ENCODE data around the gene NMNAT3.
"Not testable (repeated sequence)": the region's sequence is repeated elsewhere in the genome, so short reads cannot be mapped to it uniquely, and the experiment has no call there.

The NMNAT3 gene

DNA sequence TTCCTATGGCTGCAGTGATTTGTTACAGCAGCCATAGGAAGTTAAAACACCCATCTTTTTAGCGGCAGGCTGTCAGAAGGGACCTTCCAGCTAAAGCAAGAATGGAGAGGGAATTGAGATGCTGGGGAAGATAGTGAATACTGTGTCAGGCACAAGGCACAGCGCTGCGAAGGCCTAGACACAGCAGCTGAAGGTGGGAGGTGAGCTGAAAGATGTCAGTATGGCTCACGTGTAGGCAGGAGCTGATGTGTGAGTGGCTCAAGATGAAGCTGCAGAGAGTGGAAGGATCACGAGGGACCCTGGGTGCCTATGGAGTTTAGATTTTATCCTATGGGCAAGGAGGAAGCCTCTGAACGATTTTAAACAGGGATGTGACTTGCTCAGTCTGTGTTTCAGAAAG, 44.3 kb downstream of the NMNAT3 start:
- no peak for DNase-seq

GRCh38 chr3:139630542-139630941, 47.2 kb downstream of the NMNAT3 start:
- no peak for DNase-seq

GRCh38 chr3:139629033-139629432, 48.7 kb downstream of the NMNAT3 start:
- DNase-seq: no peak

GRCh38 chr3:139627759-139628158, 50.0 kb downstream of the NMNAT3 start:
- no peak for DNase-seq

DNA sequence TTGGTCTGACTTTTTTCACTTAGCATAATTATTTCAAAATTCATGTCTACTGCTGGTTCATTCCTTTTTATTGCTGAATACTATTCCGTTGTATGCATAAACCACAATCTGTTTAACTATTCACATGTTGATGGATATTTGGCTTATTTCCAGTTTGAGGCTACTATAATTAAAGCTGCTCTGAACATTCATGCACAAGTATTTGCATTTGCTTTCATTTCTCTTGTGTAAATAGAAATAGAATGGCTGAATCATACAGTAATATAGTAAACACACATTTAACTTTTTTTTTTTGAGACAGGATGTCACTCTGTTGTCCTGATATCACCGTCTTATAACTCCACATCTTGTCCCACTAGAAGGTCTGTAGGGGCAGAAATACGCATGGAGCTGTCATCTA, 57.3 kb downstream of the NMNAT3 start:
- no peak for DNase-seq

DNA sequence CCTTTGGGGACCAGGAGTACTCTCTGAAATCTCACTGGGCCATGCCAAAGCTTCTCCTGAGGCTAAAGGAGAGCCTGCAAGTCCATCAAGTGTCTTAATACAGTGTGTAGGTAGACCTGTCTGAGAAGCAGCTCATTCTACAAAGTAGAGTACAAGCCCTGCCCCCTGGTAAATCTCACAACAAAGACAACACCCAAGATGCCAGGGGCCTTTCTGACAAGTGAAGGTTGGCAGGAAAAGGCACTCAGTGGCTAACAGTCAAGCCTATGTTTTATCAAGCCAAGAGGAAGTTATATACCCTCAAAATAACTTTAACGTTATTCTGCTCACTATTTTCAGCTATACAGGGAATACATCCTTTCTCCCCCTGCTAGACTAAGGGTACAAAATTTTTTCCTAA, 58.3 kb downstream of the NMNAT3 start:
- DNase-seq: no peak

- DNase-seq: no peak
Observed at GRCh38 chr3:139617672-139618268, 60.0 kb downstream of the NMNAT3 start.

DNA sequence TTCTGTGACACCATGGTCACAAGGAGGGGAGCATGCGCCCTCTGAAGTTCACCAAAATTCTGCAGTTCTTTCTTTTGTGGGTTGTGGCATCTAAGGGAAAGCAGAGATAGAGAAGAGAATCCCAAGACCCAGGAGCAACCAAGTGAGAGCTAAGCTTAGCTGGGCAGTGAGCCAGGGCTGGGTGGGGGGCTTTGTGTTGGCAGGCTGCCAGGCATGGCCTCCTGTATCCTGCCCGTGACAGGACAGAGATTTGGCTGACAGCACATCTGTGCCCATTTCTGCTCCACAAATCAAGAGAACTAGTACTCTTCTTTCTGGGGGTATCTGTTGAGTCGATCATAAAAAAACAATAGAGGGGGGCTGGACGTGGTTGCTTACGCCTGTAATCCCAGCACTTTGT, 66.2 kb downstream of the NMNAT3 start:
- no peak for DNase-seq

DNA sequence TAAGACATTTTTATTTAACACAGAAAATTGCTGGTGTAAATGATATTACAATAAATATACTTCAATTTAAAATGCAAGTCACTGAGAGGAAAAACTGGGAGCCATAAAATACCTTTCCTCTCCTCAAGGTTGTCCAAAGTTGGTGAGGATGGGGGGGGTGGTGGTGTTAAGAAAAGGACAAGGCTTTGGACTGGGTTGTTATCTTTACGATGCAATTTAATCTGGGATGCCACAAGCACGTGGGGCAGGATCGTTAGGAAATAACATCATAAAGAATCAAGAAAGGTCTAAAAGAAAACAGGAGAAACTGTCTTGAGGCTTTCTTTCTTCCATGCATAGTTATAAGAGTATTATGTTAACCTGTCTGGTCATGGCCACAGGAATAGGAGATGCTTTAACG, 66.9 kb downstream of the NMNAT3 start:
- DNase-seq: no peak

DNA sequence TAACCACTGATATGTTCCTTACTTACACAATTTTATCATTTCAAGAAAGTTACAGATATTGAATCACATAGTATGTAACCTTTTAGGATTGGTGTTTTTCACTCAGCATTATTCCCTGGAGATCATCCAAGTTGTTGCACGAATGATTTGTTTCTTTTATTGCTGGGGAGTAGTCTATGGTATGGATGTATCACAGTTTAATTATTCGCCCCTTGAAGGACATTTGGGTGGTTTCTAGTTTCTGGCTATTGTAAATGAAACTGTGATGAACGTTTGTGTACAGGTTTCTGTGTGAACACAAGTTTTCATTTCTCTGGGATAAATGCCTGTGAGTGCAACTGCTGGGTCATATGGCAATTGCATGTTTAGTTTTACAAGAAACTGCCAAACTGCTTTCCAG, 68.8 kb downstream of the NMNAT3 start:
- DNase-seq: no peak

DNA sequence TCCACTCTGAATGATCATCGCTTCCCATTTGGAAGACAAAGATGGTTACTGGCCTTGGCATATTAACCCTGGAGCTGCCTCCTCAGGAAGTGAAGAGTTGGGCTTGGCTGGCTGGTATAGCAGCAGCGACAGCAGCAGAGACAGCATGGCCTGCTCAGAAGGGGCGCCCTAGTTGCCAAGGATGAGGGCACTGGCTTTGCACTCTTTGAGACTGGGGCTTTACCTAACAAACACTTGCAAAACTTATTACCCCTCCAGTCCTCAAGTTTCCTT, 69.7 kb downstream of the NMNAT3 start:
- DNase-seq: no peak

GRCh38 chr3:139607257-139608107, 70.3 kb downstream of the NMNAT3 start:
- DNase-seq: no peak

- DNase-seq: no peak
Observed at GRCh38 chr3:139602003-139602402, 75.8 kb downstream of the NMNAT3 start.

GRCh38 chr3:139601191-139601961, 76.4 kb downstream of the NMNAT3 start:
- DNase-seq: no peak

DNA sequence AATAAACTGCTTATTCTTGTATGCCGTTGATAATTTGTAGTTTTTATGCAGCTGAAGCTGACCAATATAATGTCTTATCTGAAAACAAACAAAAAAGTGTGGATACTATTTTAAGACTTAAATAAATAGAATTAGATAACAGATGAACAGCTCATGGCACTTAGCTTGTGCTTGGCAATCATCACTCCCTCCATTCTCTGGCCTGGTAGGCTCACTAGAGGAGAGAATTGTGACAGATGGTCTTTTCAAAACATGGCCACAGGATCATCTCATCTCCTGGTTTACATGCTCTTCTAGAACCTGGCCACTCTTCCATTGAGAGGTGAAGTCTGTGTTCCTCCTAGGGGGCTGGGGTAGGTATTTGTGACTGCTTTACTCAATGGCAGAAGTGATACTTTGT, 79.8 kb downstream of the NMNAT3 start:
- DNase-seq: no peak

- DNase-seq: not testable (repeated sequence)
Observed at GRCh38 chr3:139591186-139591585, 86.6 kb downstream of the NMNAT3 start.

- DNase-seq: no peak
Observed at GRCh38 chr3:139588450-139588849, 89.3 kb downstream of the NMNAT3 start.

GRCh38 chr3:139587797-139588196, 90.0 kb downstream of the NMNAT3 start:
- DNase-seq: no peak

GRCh38 chr3:139586420-139587017, 91.3 kb downstream of the NMNAT3 start:
- no peak for DNase-seq

DNA sequence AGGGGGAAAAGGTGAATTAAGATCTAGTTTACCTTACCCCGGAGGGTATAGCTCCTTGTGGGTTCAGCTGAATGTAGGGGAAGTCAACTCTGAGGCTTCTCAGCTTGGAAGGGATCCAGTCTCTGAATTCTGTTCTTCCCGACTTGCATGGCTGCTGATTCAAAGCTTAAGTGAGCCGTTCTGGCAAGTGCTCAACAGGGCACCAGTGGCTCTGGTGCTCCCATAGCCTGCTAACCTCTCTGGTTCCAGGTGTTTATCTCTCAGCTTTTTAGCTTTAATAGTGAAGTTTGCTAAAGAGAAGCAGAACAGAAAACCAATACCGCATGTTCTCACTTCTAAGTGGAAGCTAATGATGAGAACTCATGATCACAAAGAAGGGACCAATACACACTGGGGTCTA, 92.0 kb downstream of the NMNAT3 start:
- no peak for DNase-seq

DNA sequence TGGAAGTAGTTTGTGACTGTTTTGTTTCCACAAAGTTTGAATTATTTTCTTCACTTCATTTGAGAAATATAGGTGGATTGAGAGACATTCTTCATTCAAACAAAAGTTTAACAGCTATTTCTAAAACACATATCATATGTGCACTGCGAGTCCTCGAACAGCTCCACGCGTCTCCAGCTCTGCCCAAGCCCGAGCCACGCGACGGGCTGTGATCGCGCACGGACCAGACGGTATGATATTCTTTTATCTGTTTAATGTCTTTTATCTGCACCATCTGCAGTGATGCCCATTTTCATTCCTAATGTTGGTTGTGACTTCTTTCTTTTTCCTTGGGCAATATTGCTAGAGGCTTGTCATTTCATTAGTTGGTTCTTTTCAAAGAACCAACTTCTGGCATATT, 94.1 kb downstream of the NMNAT3 start:
- not testable (repeated sequence) for DNase-seq

DNA sequence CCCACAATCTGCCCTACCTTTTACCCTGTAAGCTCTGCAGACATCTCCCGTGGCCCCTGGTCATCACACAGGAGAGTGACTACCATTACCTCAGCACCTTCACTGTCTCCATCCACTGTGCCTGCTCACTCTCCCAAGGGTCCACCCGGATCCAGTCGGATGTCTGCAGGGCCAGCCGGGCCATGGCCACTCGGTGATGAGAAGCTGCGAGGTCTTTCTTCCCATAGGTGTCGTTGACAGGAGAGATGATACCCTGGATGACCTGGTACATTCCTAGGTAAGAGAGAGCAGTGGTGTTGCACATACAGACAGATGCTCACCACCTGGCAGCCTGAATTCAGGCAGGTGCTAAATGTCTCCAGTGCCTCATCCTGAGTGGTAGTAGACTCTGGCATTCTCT, 99.0 kb downstream of the NMNAT3 start:
- DNase-seq: no peak

DNA sequence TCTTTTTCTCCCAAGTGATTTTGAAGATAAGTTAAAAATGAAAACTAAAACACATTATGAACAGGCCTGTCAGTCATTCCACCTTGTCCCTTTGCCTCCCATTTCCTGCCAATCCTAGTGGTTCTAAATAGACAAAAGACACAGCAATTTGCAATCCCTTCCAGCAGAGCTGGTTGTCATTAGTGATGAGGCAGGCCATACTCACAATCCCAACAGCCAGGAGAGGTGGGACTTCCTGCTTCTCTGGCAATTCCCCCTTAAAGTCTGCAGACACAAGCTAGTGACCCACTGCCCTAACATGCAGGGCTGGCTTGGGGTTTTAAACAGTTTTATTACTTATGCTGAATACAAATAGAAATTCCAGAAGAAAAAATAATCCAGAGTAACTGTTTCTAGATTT, 99.9 kb downstream of the NMNAT3 start:
- no peak for DNase-seq

DNA sequence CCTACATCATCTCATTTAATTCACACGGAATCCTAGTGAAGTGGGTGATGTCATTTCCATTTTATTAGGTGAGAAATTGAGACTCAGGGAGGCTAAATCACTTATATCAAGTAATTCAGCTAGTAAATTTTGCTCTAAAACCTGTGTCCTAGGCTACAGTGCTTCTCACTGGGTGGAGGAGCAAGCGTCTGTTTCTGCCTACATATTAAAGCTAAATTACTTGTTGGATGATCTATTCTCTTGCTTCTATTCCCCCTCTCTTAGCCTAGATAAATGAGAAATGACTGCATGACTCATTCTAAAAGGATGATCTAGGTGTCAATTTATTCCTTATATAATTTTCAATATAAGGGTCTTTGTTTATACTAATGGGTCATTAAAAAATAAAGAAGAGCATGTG, 100.4 kb downstream of the NMNAT3 start:
- DNase-seq: no peak

Measured in activated naive CD4-positive, alpha-beta T cell (primary cell).